Left ventricle myocardium inferior (tissue), 1 donor: ENCODE results near the gene DUSP1. TPM values are rescaled to one million over a fixed set of nuclear protein-coding genes. Genes with fewer than 3 reads are reported as not detected.
A peak's percentile ranks its signal among the peaks of the same experiment; 100 is the strongest.

Source experiments
- DNase-seq: peaks from one replicate; pipeline ENCODE4 v3.0.0-alpha.2; 2020
- H3K27ac ChIP-seq: fragments of 200-600 bp; replicated peaks from 2 replicates; pipeline ENCODE4 v1.8.0; 2021
- H3K27me3 ChIP-seq: fragments of 200-600 bp; 2 replicates; pipeline ENCODE4 v1.8.0; 2021; ENCODE audit warnings: low read depth
- H3K36me3 ChIP-seq: fragments of 200-600 bp; 2 replicates; pipeline ENCODE4 v1.8.0; 2021
- H3K4me1 ChIP-seq: fragments of 200-600 bp; 2 replicates; pipeline ENCODE4 v1.8.0; 2021
- H3K4me3 ChIP-seq: fragments of 200-600 bp; 2 replicates; pipeline ENCODE4 v1.8.0; 2021; ENCODE audit warnings: mild to moderate bottlenecking, moderate library complexity
- H3K9me3 ChIP-seq: fragments of 200-600 bp; replicated peaks from 2 replicates; pipeline ENCODE4 v1.8.0; 2021
- CTCF ChIP-seq: fragments of 200-600 bp; IDR thresholded peaks from 2 replicates; pipeline ENCODE4 v1.8.0; 2021; ENCODE audit warnings: antibody characterized with exemption, mild to moderate bottlenecking, borderline replicate concordance
- intact Hi-C: fragments of 100-400 bp; cut with micrococcal nuclease; formaldehyde crosslinking; loops from one replicate; pipeline ENCODE4 v1.11.0; 2022
- total RNA-seq: library from RNA; stranded (reverse); fragmentation: NEBNext Ultra II Directional; extraction: Animal tissue kit (Norgen Biotek cat#: 25700); gene quantifications from one replicate; pipeline ENCODE4 v1.2.1, GENCODE V29; 2021
- donor health status: DM: no; HTN: yes; CAD: no; lungs with severe emphysema.

Gene DUSP1
- total RNA-seq, 1 donor from 2014 or later = 85.0 TPM

- H3K27ac ChIP-seq = peak overlapping the region; percentile 82
- peak; percentile 95 for DNase-seq
- no peaks in the 10 kb centered on the region for H3K36me3 ChIP-seq
- no peak overlapping the region for H3K4me3 ChIP-seq
- peak; percentile 28 for TF ChIP-seq CTCF
- intact Hi-C loops = no loop called here
- no peaks in the 10 kb centered on the region for H3K27me3 ChIP-seq
- H3K4me1 ChIP-seq = peaks cover 29% of the 10 kb centered on the region
- no peaks in the 10 kb centered on the region for H3K9me3 ChIP-seq
Measured at GRCh38 chr5:172795318-172795977, 24.5 kb upstream of the DUSP1 start.

- Histone ChIP-seq H3K4me3 (no peak overlapping the region), H3K36me3 (no peaks in the 10 kb centered on the region), H3K27ac (peak overlapping the region; percentile 82), H3K27me3 (no peaks in the 10 kb centered on the region), H3K4me1 (peaks cover 44% of the 10 kb centered on the region), H3K9me3 (no peaks in the 10 kb centered on the region)
- no peak for TF ChIP-seq CTCF
- intact Hi-C loops = no loop called here
- DNase-seq = no peak
Measured at GRCh38 chr5:172793577-172794488, 22.8 kb upstream of the DUSP1 start.

- no peak for DNase-seq
- no peaks in the 10 kb centered on the region for H3K27me3 ChIP-seq
- no peak overlapping the region for H3K4me3 ChIP-seq
- no peaks in the 10 kb centered on the region for H3K36me3 ChIP-seq
- no peaks in the 10 kb centered on the region for H3K9me3 ChIP-seq
- H3K4me1 ChIP-seq = peaks cover 53% of the 10 kb centered on the region
- intact Hi-C loops = no loop called here
- no peak for TF ChIP-seq CTCF
- no peak overlapping the region for H3K27ac ChIP-seq
Measured at GRCh38 chr5:172792701-172793570, 21.9 kb upstream of the DUSP1 start.

- no peak overlapping the region for H3K4me3 ChIP-seq
- no peak overlapping the region for H3K27ac ChIP-seq
- H3K36me3 ChIP-seq = no peaks in the 10 kb centered on the region
- TF ChIP-seq CTCF = no peak
- intact Hi-C loops = no loop called here
- peaks cover 54% of the 10 kb centered on the region for H3K4me1 ChIP-seq
- DNase-seq = no peak
- H3K9me3 ChIP-seq = no peaks in the 10 kb centered on the region
- H3K27me3 ChIP-seq = no peaks in the 10 kb centered on the region
Measured at GRCh38 chr5:172791726-172792445, 20.9 kb upstream of the DUSP1 start.

- Histone ChIP-seq H3K4me1 (peaks cover 54% of the 10 kb centered on the region), H3K27me3 (no peaks in the 10 kb centered on the region), H3K27ac (no peak overlapping the region), H3K36me3 (no peaks in the 10 kb centered on the region), H3K4me3 (no peak overlapping the region), H3K9me3 (no peaks in the 10 kb centered on the region)
- no peak for TF ChIP-seq CTCF
- DNase-seq = no peak
- intact Hi-C loops = no loop called here
Measured at GRCh38 chr5:172791286-172791685, 20.3 kb upstream of the DUSP1 start.
